22Rv1 (cell line): ENCODE measurements around the gene AMY1C.
"Not testable (repeated sequence)": the region's sequence is repeated elsewhere in the genome, so short reads cannot be mapped to it uniquely, and the experiment has no call there.

ENCODE experiments used
- CTCF ChIP-seq: fragments of 450-650 bp; IDR thresholded peaks from 2 replicates; pipeline ENCODE4 v1.5.1; 2017; ENCODE audit warnings: mild to moderate bottlenecking
- ZFX ChIP-seq: fragments of 450-650 bp; IDR thresholded peaks from 2 replicates; pipeline ENCODE4 v1.6.1; 2017; ENCODE audit warnings: antibody characterized with exemption, borderline replicate concordance

GRCh38 chr1:103745040-103745439 is 4.7 kb upstream of the AMY1C start:
- not testable (repeated sequence) for TF ChIP-seq CTCF, ZFX
